HepG2 (cell line): ENCODE data around the gene PTPRH. TPM values are rescaled to one million over a fixed set of nuclear protein-coding genes. Genes with fewer than 3 reads are reported as not detected.
A peak's percentile ranks its signal among the peaks of the same experiment; 100 is the strongest.

ENCODE experiments used
- ARID3A ChIP-seq: IDR thresholded peaks from 2 replicates; pipeline ENCODE4 v1.6.1; 2012; ENCODE audit warnings: low read depth, low read length, improper control_type of control experiment
- BRD4 ChIP-seq: sonication (generic); formaldehyde crosslinking; IDR thresholded peaks from 2 replicates; pipeline ENCODE4 v1.4.0; 2020; ENCODE audit warnings: missing genetic modification reagents
- DZIP1 ChIP-seq: sonication (generic); formaldehyde crosslinking; IDR thresholded peaks from 2 replicates; pipeline ENCODE4 v1.5.0; 2020; ENCODE audit warnings: mild to moderate bottlenecking, missing genetic modification reagents
- KDM2A ChIP-seq: sonication (generic); formaldehyde crosslinking; IDR thresholded peaks from 2 replicates; pipeline ENCODE4 v1.4.0; 2020; ENCODE audit warnings: low read depth, missing genetic modification reagents, borderline replicate concordance
- NFYB ChIP-seq: sonication (generic); formaldehyde crosslinking; IDR thresholded peaks from 2 replicates; pipeline ENCODE4 v1.4.0; 2020; ENCODE audit warnings: missing genetic modification reagents
- STAG1 ChIP-seq: sonication (generic); formaldehyde crosslinking; IDR thresholded peaks from 2 replicates; pipeline ENCODE4 v1.4.0; 2020; ENCODE audit warnings: missing genetic modification reagents
- ZBTB26 ChIP-seq: IDR thresholded peaks from 2 replicates; pipeline ENCODE4 v1.6.1; 2016; ENCODE audit warnings: missing compliant biosample characterization, missing genetic modification reagents, borderline replicate concordance
- ZNF3 ChIP-seq: IDR thresholded peaks from 2 replicates; pipeline ENCODE4 v1.7.0; 2017; ENCODE audit warnings: inconsistent platforms
- ZNF354B ChIP-seq: sonication (generic); formaldehyde crosslinking; IDR thresholded peaks from 2 replicates; pipeline ENCODE4 v1.8.0; 2022; ENCODE audit warnings: mild to moderate bottlenecking, missing genetic modification reagents
- ZNF549 ChIP-seq: sonication (generic); formaldehyde crosslinking; IDR thresholded peaks from 2 replicates; pipeline ENCODE4 v1.5.0; 2020; ENCODE audit warnings: missing genetic modification reagents
- ZNF609 ChIP-seq: sonication (generic); formaldehyde crosslinking; IDR thresholded peaks from 2 replicates; pipeline ENCODE4 v1.4.0; 2020; ENCODE audit warnings: mild to moderate bottlenecking, missing genetic modification reagents, borderline replicate concordance
- ZNF652 ChIP-seq: IDR thresholded peaks from 2 replicates; pipeline ENCODE4 v1.6.1; 2016; ENCODE audit warnings: low read depth, borderline replicate concordance
- ZNF704 ChIP-seq: sonication (generic); formaldehyde crosslinking; IDR thresholded peaks from 2 replicates; pipeline ENCODE4 v1.8.1; 2023; ENCODE audit warnings: mild to moderate bottlenecking, inconsistent platforms, moderate library complexity, missing genetic modification reagents, borderline replicate concordance
- ZNF800 ChIP-seq: sonication (generic); formaldehyde crosslinking; IDR thresholded peaks from 2 replicates; pipeline ENCODE4 v1.4.0; 2020; ENCODE audit warnings: missing genetic modification reagents
- polyA plus RNA-seq, 8 experiments: library from polyadenylated mRNA; depleted of rRNA in 3 of 8; stranded (reverse) in 7 of 8; unstranded in 1 of 8; fragments of >200 nt; fragmentation: Illumina TruSeq in 4 of 8; extraction: Trizol in 4 of 8; gene quantifications; 2 replicates each; pipeline versions ENCODE4 v1.2.1 to v1.2.3, GENCODE V29; 2011 to 2016; ENCODE audit warnings: low read depth in 4 of 8, missing spikeins in 1 of 8, mixed read lengths in 1 of 8; ENCODE audit not compliant: insufficient read depth in 1 of 8
- total RNA-seq, 5 experiments: library from RNA; depleted of rRNA; stranded (reverse); fragments of >200 nt; fragmentation: Illumina TruSeq; extraction: Trizol; gene quantifications; 2 replicates each; pipeline ENCODE4 v1.2.3, GENCODE V29; 2016; ENCODE audit warnings: low read depth in 1 of 5

Gene PTPRH
- total and polyA plus RNA-seq, 2 of the 13 experiments (the other 11 are each of a cell fraction or from before 2014, with no cell fraction given) = 14.7 to 125 TPM

- TF ChIP-seq ZNF609 (CRISPR knock-in tag) = peak; percentile 11; the same call in 1 of the 2 replicates
- TF ChIP-seq ARID3A = peak; percentile 98
- TF ChIP-seq NFYB = no peak
- 0 out of 2 replicates have a peak, but pooled peaks have one; percentile 90 for TF ChIP-seq DZIP1 (CRISPR knock-in tag)
- TF ChIP-seq KDM2A (CRISPR knock-in tag) = peak; percentile 85
- TF ChIP-seq BRD4 (CRISPR knock-in tag) = no peak; the same call in none of the 2 replicates
- TF ChIP-seq ZNF3 (CRISPR knock-in tag) = peak; percentile 71; the same call in 1 of the 2 replicates
- TF ChIP-seq ZNF652 (CRISPR knock-in tag) = peak; percentile 49; the same call in 1 of the 2 replicates
- no peak for TF ChIP-seq ZNF354B
- TF ChIP-seq STAG1 (CRISPR knock-in tag) = peak; percentile 25
- no peak; the same call in 1 of the 2 replicates for TF ChIP-seq ZNF704 (CRISPR knock-in tag)
- TF ChIP-seq ZNF549 (CRISPR knock-in tag) = peak; percentile 64; the same call in 1 of the 2 replicates
- peak; percentile 78; the same call in 1 of the 2 replicates for TF ChIP-seq ZNF800 (CRISPR knock-in tag)
- TF ChIP-seq ZBTB26 = peak; percentile 91
Observed at GRCh38 chr19:55216461-55217198, 7.3 kb upstream of the PTPRH start (continued).
